ENCODE measurements around the gene PKMYT1.
A peak's percentile ranks its signal among the peaks of the same experiment; 100 is the strongest.
"Not testable (repeated sequence)": the region's sequence is repeated elsewhere in the genome, so short reads cannot be mapped to it uniquely, and the experiment has no call there.

PKMYT1 gene

GRCh38 chr16:2934450-2934849, 45.8 kb downstream of the PKMYT1 start:
- H3K27ac ChIP-seq (ENCODE audit: low read depth, low read length), result no peak overlapping the region
- H3K4me3 ChIP-seq (ENCODE audit: low read depth in 1 of 2, low read length in 2 of 2), result no peak overlapping the region
- H3K9me3 ChIP-seq (ENCODE audit: low read length), result no peaks in the 10 kb centered on the region
- peaks cover 42% of the 10 kb centered on the region for H3K36me3 ChIP-seq (ENCODE audit: insufficient read depth, low read length)
- no peak overlapping the region for H3K9ac ChIP-seq (ENCODE audit: low read length)
- H3K27me3 ChIP-seq (ENCODE audit: control insufficient read depth in 1 of 2, insufficient read depth in 2 of 2, low read length in 2 of 2), result no peaks in the 10 kb centered on the region
- H3K4me1 ChIP-seq (ENCODE audit: insufficient read depth, low read length), result no peaks in the 10 kb centered on the region

DNA sequence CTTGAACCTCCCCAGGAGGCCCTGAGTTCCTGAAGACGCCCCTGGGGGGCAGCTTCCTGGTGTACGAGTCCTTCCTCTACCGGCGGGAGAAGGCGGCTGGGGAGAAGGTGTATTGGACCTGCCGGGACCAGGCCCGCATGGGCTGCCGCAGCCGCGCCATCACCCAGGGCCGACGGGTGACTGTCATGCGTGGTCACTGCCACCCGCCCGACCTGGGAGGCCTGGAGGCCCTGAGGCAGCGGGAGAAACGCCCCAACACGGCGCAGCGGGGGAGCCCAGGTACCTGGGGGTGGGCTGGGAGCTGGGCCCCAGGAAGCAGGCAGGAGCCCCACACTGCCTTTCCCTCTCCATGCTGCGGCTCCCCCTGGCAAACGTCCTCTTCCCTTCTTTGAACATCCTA, 46.5 kb downstream of the PKMYT1 start:
- H3K27ac ChIP-seq (ENCODE audit: low read depth, low read length), result no peak overlapping the region
- no peak overlapping the region for H3K9ac ChIP-seq (ENCODE audit: low read length)
- no peaks in the 10 kb centered on the region for H3K9me3 ChIP-seq (ENCODE audit: low read length)
- no peaks in the 10 kb centered on the region for H3K4me1 ChIP-seq (ENCODE audit: insufficient read depth, low read length)
- H3K27me3 ChIP-seq (ENCODE audit: control insufficient read depth in 1 of 2, insufficient read depth in 2 of 2, low read length in 2 of 2), result no peaks in the 10 kb centered on the region
- no peak overlapping the region for H3K4me3 ChIP-seq (ENCODE audit: low read depth in 1 of 2, low read length in 2 of 2)
- H3K36me3 ChIP-seq (ENCODE audit: insufficient read depth, low read length), result peaks cover 34% of the 10 kb centered on the region

DNA sequence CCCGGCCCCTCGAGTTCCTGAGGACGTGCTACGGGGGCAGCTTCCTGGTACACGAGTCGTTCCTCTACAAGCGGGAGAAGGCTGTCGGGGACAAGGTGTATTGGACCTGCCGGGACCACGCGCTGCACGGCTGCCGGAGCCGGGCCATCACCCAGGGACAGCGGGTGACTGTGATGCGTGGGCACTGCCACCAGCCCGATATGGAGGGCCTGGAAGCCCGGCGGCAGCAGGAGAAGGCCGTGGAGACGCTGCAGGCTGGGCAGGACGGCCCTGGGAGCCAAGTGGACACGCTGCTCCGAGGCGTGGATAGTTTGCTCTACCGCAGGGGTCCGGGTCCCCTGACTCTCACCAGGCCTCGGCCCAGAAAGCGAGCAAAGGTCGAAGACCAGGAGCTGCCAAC, 47.1 kb downstream of the PKMYT1 start:
- Histone ChIP-seq H3K4me1 (ENCODE audit: insufficient read depth, low read length) (no peaks in the 10 kb centered on the region), H3K36me3 (ENCODE audit: insufficient read depth, low read length) (peaks cover 33% of the 10 kb centered on the region), H3K4me3 (ENCODE audit: low read depth in 1 of 2, low read length in 2 of 2) (no peak overlapping the region)

GRCh38 chr16:2931231-2931914, 48.9 kb downstream of the PKMYT1 start:
- not testable (repeated sequence) for H3K4me3 ChIP-seq (ENCODE audit: low read depth in 1 of 2, low read length in 2 of 2); H3K9me3 ChIP-seq (ENCODE audit: low read length); H3K27me3 ChIP-seq (ENCODE audit: control insufficient read depth in 1 of 2, insufficient read depth in 2 of 2, low read length in 2 of 2); H3K4me1 ChIP-seq (ENCODE audit: insufficient read depth, low read length); H3K9ac ChIP-seq (ENCODE audit: low read length); H3K27ac ChIP-seq (ENCODE audit: low read depth, low read length)
- H3K36me3 ChIP-seq (ENCODE audit: insufficient read depth, low read length), result peaks cover 18% of the 10 kb centered on the region

More for the DNA sequence above, 47.1 kb downstream of the PKMYT1 start:
- no peaks in the 10 kb centered on the region for H3K9me3 ChIP-seq (ENCODE audit: low read length)
- H3K9ac ChIP-seq (ENCODE audit: low read length), result no peak overlapping the region
- H3K27ac ChIP-seq (ENCODE audit: low read depth, low read length), result no peak overlapping the region
- H3K27me3 ChIP-seq (ENCODE audit: control insufficient read depth in 1 of 2, insufficient read depth in 2 of 2, low read length in 2 of 2), result no peaks in the 10 kb centered on the region

- no peaks in the 10 kb centered on the region for H3K27me3 ChIP-seq (ENCODE audit: control insufficient read depth in 1 of 2, insufficient read depth in 2 of 2, low read length in 2 of 2)
- H3K36me3 ChIP-seq (ENCODE audit: insufficient read depth, low read length), result peaks cover 14% of the 10 kb centered on the region
- no peak overlapping the region for H3K4me3 ChIP-seq (ENCODE audit: low read depth in 1 of 2, low read length in 2 of 2)
- no peak overlapping the region for H3K9ac ChIP-seq (ENCODE audit: low read length)
- no peaks in the 10 kb centered on the region for H3K4me1 ChIP-seq (ENCODE audit: insufficient read depth, low read length)
- H3K27ac ChIP-seq (ENCODE audit: low read depth, low read length), result no peak overlapping the region
- no peaks in the 10 kb centered on the region for H3K9me3 ChIP-seq (ENCODE audit: low read length)
Observed at GRCh38 chr16:2930236-2930635, 50.0 kb downstream of the PKMYT1 start.

DNA sequence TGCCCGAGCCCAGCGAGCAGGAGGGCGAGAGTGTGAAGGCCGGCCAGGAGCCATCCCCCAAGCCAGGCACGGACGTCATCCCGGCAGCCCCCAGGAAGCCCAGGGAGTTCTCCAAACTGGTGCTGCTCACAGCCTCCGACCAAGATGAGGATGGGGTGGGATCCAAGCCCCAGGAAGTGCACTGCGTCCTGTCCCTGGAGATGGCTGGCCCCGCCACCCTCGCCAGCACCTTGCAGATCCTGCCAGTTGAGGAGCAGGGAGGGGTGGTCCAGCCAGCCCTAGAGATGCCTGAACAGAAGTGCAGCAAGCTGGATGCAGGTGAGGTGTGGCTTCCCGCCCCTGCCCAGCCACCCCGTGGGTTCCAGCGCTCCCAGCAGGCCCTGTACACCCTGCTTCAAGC, 50.6 kb downstream of the PKMYT1 start:
- H3K36me3 ChIP-seq (ENCODE audit: insufficient read depth, low read length), result peaks cover 11% of the 10 kb centered on the region

DNA sequence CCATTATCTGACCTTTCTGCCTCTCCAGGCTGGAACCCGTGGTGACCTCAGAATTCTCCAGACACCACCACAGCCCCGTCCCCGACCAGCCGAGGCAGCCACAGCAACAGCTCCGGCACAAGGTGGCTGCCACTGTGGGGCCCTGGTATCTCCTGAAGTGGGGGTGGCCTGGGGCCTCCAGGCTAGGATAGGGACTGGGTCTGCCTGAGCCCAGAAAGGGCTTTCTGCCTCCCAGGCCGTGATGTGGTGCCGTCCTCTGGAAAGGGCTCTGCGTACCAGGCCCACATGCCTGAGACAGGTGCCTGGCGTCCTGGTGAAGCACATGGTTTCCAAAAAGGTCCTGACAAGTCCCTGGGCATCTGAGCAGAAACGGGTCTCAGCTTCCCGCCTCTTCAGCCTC, 51.5 kb downstream of the PKMYT1 start:
- Histone ChIP-seq H3K9me3 (ENCODE audit: low read length) (no peaks in the 10 kb centered on the region), H3K9ac (ENCODE audit: low read length) (no peak overlapping the region), H3K27me3 (ENCODE audit: control insufficient read depth in 1 of 2, insufficient read depth in 2 of 2, low read length in 2 of 2) (no peaks in the 10 kb centered on the region), H3K27ac (ENCODE audit: low read depth, low read length) (no peak overlapping the region), H3K36me3 (ENCODE audit: insufficient read depth, low read length) (peaks cover 5% of the 10 kb centered on the region), H3K4me3 (ENCODE audit: low read depth in 1 of 2, low read length in 2 of 2) (no peak overlapping the region), H3K4me1 (ENCODE audit: insufficient read depth, low read length) (no peaks in the 10 kb centered on the region)

More for the DNA sequence above, 50.6 kb downstream of the PKMYT1 start:
- Histone ChIP-seq H3K4me1 (ENCODE audit: insufficient read depth, low read length) (no peaks in the 10 kb centered on the region), H3K4me3 (ENCODE audit: low read depth in 1 of 2, low read length in 2 of 2) (no peak overlapping the region), H3K9me3 (ENCODE audit: low read length) (no peaks in the 10 kb centered on the region), H3K27ac (ENCODE audit: low read depth, low read length) (no peak overlapping the region), H3K9ac (ENCODE audit: low read length) (no peak overlapping the region), H3K27me3 (ENCODE audit: control insufficient read depth in 1 of 2, insufficient read depth in 2 of 2, low read length in 2 of 2) (no peaks in the 10 kb centered on the region)

GRCh38 chr16:2928151-2928550, 52.1 kb downstream of the PKMYT1 start:
- not testable (repeated sequence) for H3K36me3 ChIP-seq (ENCODE audit: insufficient read depth, low read length); H3K9me3 ChIP-seq (ENCODE audit: low read length); H3K4me3 ChIP-seq (ENCODE audit: low read depth in 1 of 2, low read length in 2 of 2); H3K9ac ChIP-seq (ENCODE audit: low read length); H3K4me1 ChIP-seq (ENCODE audit: insufficient read depth, low read length); H3K27ac ChIP-seq (ENCODE audit: low read depth, low read length); H3K27me3 ChIP-seq (ENCODE audit: control insufficient read depth in 1 of 2, insufficient read depth in 2 of 2, low read length in 2 of 2)

DNA sequence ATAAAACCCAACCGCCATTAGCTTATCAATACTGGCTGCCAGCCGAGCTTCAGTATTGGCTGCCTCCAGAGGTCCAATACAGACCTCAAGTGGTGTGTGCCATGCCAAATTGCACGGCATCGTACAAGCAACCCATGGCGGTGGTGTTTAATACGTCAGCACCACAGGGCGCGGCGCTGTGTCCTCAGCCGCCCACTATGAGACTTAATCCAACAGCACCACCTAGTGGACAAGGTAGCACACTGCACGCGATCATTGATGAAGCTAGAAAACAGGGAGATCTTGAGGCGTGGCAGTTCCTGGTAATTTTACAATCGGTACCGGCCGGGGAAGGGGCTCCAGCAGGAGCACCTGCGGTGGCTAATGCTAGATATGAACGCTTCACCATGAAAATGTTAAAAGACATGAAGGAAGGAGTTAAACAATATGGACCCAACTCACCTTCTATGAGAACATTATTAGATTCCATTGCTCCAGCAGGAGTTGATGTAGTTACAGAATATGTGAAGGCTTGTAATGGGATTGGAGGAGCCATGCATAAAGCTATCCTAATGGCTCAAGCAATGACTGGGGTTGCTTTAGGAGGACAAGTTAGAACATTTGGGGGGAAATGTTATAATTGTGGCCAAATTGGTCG, 53.1 kb downstream of the PKMYT1 start:
- H3K36me3 ChIP-seq (ENCODE audit: insufficient read depth, low read length), result peaks cover 5% of the 10 kb centered on the region
- H3K9me3 ChIP-seq (ENCODE audit: low read length), result no peaks in the 10 kb centered on the region
- no peaks in the 10 kb centered on the region for H3K27me3 ChIP-seq (ENCODE audit: control insufficient read depth in 1 of 2, insufficient read depth in 2 of 2, low read length in 2 of 2)
- H3K9ac ChIP-seq (ENCODE audit: low read length), result no peak overlapping the region
- H3K27ac ChIP-seq (ENCODE audit: low read depth, low read length), result no peak overlapping the region
- no peaks in the 10 kb centered on the region for H3K4me1 ChIP-seq (ENCODE audit: insufficient read depth, low read length)
- peak overlapping the region; percentile 27 to 35 for H3K4me3 ChIP-seq (ENCODE audit: low read depth in 1 of 2, low read length in 2 of 2)

DNA sequence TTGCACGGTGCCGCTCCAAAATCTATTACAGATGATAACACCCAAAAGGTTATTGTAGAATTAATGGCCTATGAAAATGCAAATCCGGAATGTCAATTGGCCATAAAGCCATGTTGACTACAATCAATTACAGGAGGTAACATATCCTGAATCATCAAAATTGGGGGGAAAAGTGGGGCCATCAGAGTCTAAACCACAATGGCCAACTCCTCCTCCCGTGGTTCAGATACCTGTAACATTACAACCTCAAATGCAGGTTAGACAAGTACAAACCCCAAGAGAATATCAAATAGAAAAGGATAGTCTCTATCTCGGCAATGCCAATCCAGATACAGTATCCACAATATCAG, 53.6 kb downstream of the PKMYT1 start:
- Histone ChIP-seq H3K4me1 (ENCODE audit: insufficient read depth, low read length) (no peaks in the 10 kb centered on the region), H3K9me3 (ENCODE audit: low read length) (no peaks in the 10 kb centered on the region), H3K27me3 (ENCODE audit: control insufficient read depth in 1 of 2, insufficient read depth in 2 of 2, low read length in 2 of 2) (no peaks in the 10 kb centered on the region), H3K4me3 (ENCODE audit: low read depth in 1 of 2, low read length in 2 of 2) (peak overlapping the region; percentile 27 to 35), H3K36me3 (ENCODE audit: insufficient read depth, low read length) (peaks cover 5% of the 10 kb centered on the region), H3K9ac (ENCODE audit: low read length) (no peak overlapping the region), H3K27ac (ENCODE audit: low read depth, low read length) (no peak overlapping the region)

DNA sequence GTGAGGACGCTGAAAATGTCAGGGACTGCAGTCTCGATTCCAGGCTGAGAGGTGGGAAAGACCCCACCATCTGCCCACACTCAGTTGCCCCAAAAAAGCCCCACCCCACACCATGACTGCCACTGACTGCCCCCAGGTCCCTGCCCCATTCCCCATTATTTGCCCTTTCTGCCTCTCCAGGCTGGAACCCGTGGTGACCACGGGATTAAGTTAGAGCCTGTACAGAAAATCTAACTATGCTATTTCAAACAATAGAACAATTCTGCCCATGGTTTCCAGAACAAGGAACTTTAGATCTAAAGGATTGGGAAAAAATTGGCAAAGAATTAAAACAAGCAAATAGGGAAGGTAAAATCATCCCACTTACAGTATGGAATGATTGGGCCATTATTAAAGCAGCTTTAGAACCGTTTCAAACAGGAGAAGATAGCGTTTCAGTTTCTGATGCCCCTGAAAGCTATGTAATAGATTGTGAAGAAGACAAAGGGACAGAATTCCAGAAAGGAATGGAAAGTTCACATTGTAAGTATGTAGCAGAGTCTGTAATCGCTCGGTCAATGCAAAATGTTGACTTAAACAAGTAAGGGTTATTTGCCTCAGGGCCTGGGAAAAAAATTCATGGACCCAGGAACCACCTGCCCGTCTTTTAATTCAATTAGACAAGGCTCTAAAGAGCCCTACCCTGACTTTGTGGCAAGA, 54.1 kb downstream of the PKMYT1 start:
- no peaks in the 10 kb centered on the region for H3K9me3 ChIP-seq (ENCODE audit: low read length)
- H3K27ac ChIP-seq (ENCODE audit: low read depth, low read length), result no peak overlapping the region
- no peaks in the 10 kb centered on the region for H3K4me1 ChIP-seq (ENCODE audit: insufficient read depth, low read length)
- no peak overlapping the region for H3K9ac ChIP-seq (ENCODE audit: low read length)
- H3K4me3 ChIP-seq (ENCODE audit: low read depth in 1 of 2, low read length in 2 of 2), result no peak overlapping the region
- H3K27me3 ChIP-seq (ENCODE audit: control insufficient read depth in 1 of 2, insufficient read depth in 2 of 2, low read length in 2 of 2), result no peaks in the 10 kb centered on the region
- peaks cover 5% of the 10 kb centered on the region for H3K36me3 ChIP-seq (ENCODE audit: insufficient read depth, low read length)

All from muscle layer of colon (tissue), 2 donors.